K562 (cell line): ENCODE data around the gene GPD2. TPM values are rescaled to one million over a fixed set of nuclear protein-coding genes. Genes with fewer than 3 reads are reported as not detected.

ENCODE experiments used
- ATAC-seq: fragments of 200-7000 bp; cut with Tn5 transposase; 3 replicates; pipeline ENCODE4 v1.9.1; 2020; ENCODE audit warnings: moderate library complexity
- BruUV-seq: library from RNA; stranded (reverse); fragments of 400-500 nt; replicated peaks from 2 replicates; lab custom pipeline; 2021; lab: Mats Ljungman, UMichigan
- CTCF ChIA-PET: fragments of 300-600 bp; formaldehyde crosslinking; extraction: SDS; loops from one replicate; lab custom pipeline; 2021; ENCODE audit warnings: low intra/inter-chr PET ratio; lab: Yijun Ruan, JAX
- POLR2A ChIA-PET: fragments of 300-600, 350-650 bp; sonication (Branson Sonifier 250); formaldehyde crosslinking; extraction: SDS; loops from one replicate; lab custom pipeline; 2021; ENCODE audit warnings: antibody characterized with exemption, inconsistent platforms; lab: Yijun Ruan, JAX
- DNase-seq, 4 experiments: peaks; one replicate each; pipeline versions ENCODE4 v3.0.0 to v3.0.0-alpha.2; 2011 to 2018; ENCODE audit warnings: low spot score in 3 of 4, mixed read lengths in 3 of 4; ENCODE audit errors: extremely low read depth in 1 of 4
- FAIRE-seq: peaks from 2 replicates; lab custom pipeline; 2011; peaks lifted over from hg19 to GRCh38; lab: Jason Lieb, UNC
- H2AFZ ChIP-seq: 2 replicates; pipeline ENCODE4 v1.6.0; 2011; ENCODE audit warnings: low read depth, low read length, control low read depth, inconsistent platforms
- H3K27ac ChIP-seq: fragments of 200-600 bp; 3 replicates; pipeline ENCODE4 v1.8.0; 2011; ENCODE audit warnings: low read depth, mild to moderate bottlenecking, control low read depth, inconsistent platforms, low read length, moderate library complexity, mixed read lengths; ENCODE audit errors: extremely low read depth
- H3K27me3 ChIP-seq, 2 experiments: fragments of 300-600 bp in 1 of 2; 2 replicates in 1 of 2; 3 replicates in 1 of 2; pipeline versions ENCODE4 v1.6.0 to v1.8.0; 2011; ENCODE audit warnings: inconsistent platforms in 2 of 2, low read length in 2 of 2, mild to moderate bottlenecking in 1 of 2, mixed read lengths in 1 of 2, moderate library complexity in 1 of 2; ENCODE audit not compliant: control insufficient read depth in 2 of 2, insufficient read depth in 2 of 2
- H3K36me3 ChIP-seq: fragments of 300-600 bp; 3 replicates; pipeline ENCODE4 v1.8.0; 2011; ENCODE audit warnings: mild to moderate bottlenecking, low read length, inconsistent platforms; ENCODE audit not compliant: control insufficient read depth, insufficient read depth
- H3K4me1 ChIP-seq, 2 experiments: fragments of 200-600 bp in 1 of 2; replicated peaks in 1 of 2; 2 replicates in 1 of 2; 3 replicates in 1 of 2; pipeline versions ENCODE4 v1.5.1 to v1.8.0; 2011; ENCODE audit warnings: inconsistent platforms in 2 of 2, low read length in 2 of 2, mild to moderate bottlenecking in 1 of 2, mixed read lengths in 1 of 2, moderate library complexity in 1 of 2; ENCODE audit not compliant: control insufficient read depth in 2 of 2, insufficient read depth in 2 of 2
- H3K4me2 ChIP-seq: 2 replicates; pipeline ENCODE4 v1.6.1; 2011; ENCODE audit warnings: low read length, control low read depth, inconsistent platforms, mixed read lengths; ENCODE audit not compliant: insufficient read depth
- H3K4me3 ChIP-seq: fragments of 200-600 bp; sonication (generic), shearing (Covaris generic); 2 replicates; pipeline ENCODE4 v1.5.1; 2016; ENCODE audit warnings: control low read depth, inconsistent platforms
- H3K79me2 ChIP-seq: fragments of 200-600 bp; 3 replicates; pipeline ENCODE4 v1.8.0; 2011; ENCODE audit warnings: low read length, inconsistent platforms; ENCODE audit not compliant: control insufficient read depth, insufficient read depth
- H3K9ac ChIP-seq, 2 experiments: 2 replicates each; pipeline versions ENCODE4 v1.6.0 to v1.6.1; 2011; ENCODE audit warnings: low read depth in 2 of 2, low read length in 2 of 2, control low read depth in 1 of 2, inconsistent platforms in 1 of 2, mild to moderate bottlenecking in 1 of 2, mixed read lengths in 1 of 2; ENCODE audit not compliant: insufficient read depth in 1 of 2
- H3K9me1 ChIP-seq: one replicate; pipeline ENCODE4 v1.6.0; 2011; ENCODE audit warnings: inconsistent platforms, mild to moderate bottlenecking, low read length, moderate library complexity; ENCODE audit not compliant: control insufficient read depth, insufficient read depth
- H3K9me3 ChIP-seq: replicated peaks from 2 replicates; pipeline ENCODE4 v1.5.1; 2011; ENCODE audit warnings: low read depth, low read length, inconsistent platforms; ENCODE audit not compliant: control insufficient read depth, insufficient read depth
- H4K20me1 ChIP-seq: replicated peaks from 2 replicates; pipeline ENCODE4 v1.6.1; 2011; ENCODE audit warnings: low read length, inconsistent platforms, mixed read lengths; ENCODE audit not compliant: control insufficient read depth, insufficient read depth
- MAFG ChIP-seq: fragments of 450-650 bp; conservative IDR thresholded peaks from 2 replicates; pipeline ENCODE4 v1.6.1; 2016; ENCODE audit warnings: missing genetic modification characterization, missing compliant biosample characterization
- SMARCC2 ChIP-seq: fragments of 450-650 bp; IDR thresholded peaks from 2 replicates; pipeline ENCODE4 v1.6.1; 2017; ENCODE audit warnings: antibody characterized with exemption, moderate library complexity, mild to moderate bottlenecking, low read depth
- ZKSCAN1 ChIP-seq: fragments of 150-350 bp; IDR thresholded peaks from 2 replicates; pipeline ENCODE4 v1.6.1; 2016; ENCODE audit warnings: low read depth, low read length
- ZNF175 ChIP-seq: fragments of 200-800 bp; sonication (Bioruptor generic); IDR thresholded peaks from 2 replicates; pipeline ENCODE4 v1.6.1; 2016; ENCODE audit warnings: low read depth, mild to moderate bottlenecking, missing genetic modification characterization, missing compliant biosample characterization
- ZNF316 ChIP-seq: fragments of 450-650 bp; IDR thresholded peaks from 2 replicates; pipeline ENCODE4 v1.6.1; 2016
- WGBS: fragments of 100-300 bp; shearing (Covaris generic); methylation state at CpG from one replicate; pipeline ENCODE4 v1.1.6; 2016; ENCODE audit warnings: low coverage, mixed read lengths; ENCODE audit not compliant: insufficient coverage; ENCODE audit errors: missing lambda C conversion rate; 5-methylcytosine and 5-hydroxymethylcytosine counted together
- in situ Hi-C: fragments of 300-500 bp; cut with MboI; formaldehyde crosslinking; loops from 4 replicates; pipeline ENCODE4 v1.15.0; 2018; ENCODE audit warnings: inconsistent platforms, mixed read lengths
- intact Hi-C: fragments of 100-400 bp; cut with micrococcal nuclease; formaldehyde crosslinking; loops from 2 replicates; pipeline ENCODE4 v1.14.2; 2022
- polyA plus RNA-seq, 8 experiments: library from polyadenylated mRNA; depleted of rRNA in 4 of 8; stranded (reverse) in 5 of 8; unstranded in 3 of 8; fragments of >200 nt; fragmentation: Nextera tagmentation in 2 of 8; fragmentation: Illumina TruSeq in 1 of 8; extraction: Ambion mirVana in 2 of 8; extraction: Trizol in 1 of 8; gene quantifications; 2 replicates each; pipeline versions ENCODE4 v1.2.1 to v1.2.3, GENCODE V29; 2011 to 2014; ENCODE audit warnings: inconsistent platforms in 1 of 8, missing spikeins in 1 of 8
- total RNA-seq, 7 experiments: library from RNA; depleted of rRNA in 6 of 7; stranded (reverse); fragments of >200 nt in 6 of 7; fragmentation: Illumina TruSeq in 2 of 7; extraction: Trizol in 2 of 7; gene quantifications; 2 replicates each; pipeline versions ENCODE4 v1.2.1 to v1.2.3, GENCODE V29; 2011 to 2021; ENCODE audit warnings: low replicate concordance in 1 of 7
- TF ChIP-seq, protein P1 (sequence below), 2 experiments: fragments of 450-650 bp in 1 of 2; sonication (generic) in 1 of 2; formaldehyde crosslinking in 1 of 2; IDR thresholded peaks in 1 of 2; conservative IDR thresholded peaks in 1 of 2; 2 replicates each; pipeline versions ENCODE4 v1.6.1 to v1.8.1; 2016 to 2023; ENCODE audit warnings: mild to moderate bottlenecking in 2 of 2, moderate library complexity in 2 of 2, inconsistent platforms in 1 of 2, missing genetic modification reagents in 1 of 2

GPD2 gene
- total and polyA plus RNA-seq, 9 of the 15 experiments (the other 6 are each of a cell fraction or from before 2014, with no cell fraction given) = 5.2 to 39.2 (median 19.0) TPM

DNA sequence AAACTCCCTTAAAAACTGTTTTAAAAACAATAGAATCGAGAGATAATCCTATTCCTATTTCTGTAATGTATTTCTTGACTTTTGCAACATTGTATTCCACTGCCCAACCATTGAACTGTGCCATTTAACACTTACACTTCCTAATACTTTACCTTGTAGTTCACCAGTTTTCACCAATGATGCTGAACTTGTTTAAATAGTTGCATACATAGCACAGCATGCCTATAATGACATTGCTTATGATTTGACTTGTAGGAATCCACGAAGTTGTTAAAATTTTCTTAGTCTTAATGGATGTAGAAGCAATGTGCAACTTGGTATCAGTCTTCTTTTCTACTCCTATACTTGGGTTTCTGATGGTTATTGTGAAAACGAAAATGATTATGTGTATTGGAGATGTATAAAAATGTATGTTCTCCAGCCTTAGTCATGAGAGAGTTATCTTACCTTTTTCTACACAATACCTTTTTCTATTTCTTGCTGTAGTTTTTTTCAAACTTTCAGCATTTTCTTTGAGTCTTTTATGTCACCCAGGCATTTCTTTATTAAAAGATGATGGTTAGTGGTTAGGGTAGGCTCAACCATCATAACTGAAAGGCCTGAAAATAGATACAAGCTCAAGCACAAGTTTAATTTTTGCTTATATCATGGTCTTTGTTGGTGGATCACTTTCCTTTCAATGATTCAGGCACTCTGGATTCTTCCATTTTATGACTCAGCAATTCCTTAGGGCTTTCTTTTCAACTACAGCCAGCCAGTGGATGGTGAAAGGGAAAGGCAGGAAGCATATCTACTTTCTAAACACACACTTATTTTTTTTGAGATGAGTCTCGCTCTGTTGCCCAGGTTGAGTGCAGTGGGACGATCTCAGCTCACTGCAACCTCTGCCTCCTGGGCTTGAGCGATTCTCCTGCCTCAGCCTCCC is 9.4 kb downstream of the GPD2 start (continued):
- TF ChIP-seq, protein P1, sequence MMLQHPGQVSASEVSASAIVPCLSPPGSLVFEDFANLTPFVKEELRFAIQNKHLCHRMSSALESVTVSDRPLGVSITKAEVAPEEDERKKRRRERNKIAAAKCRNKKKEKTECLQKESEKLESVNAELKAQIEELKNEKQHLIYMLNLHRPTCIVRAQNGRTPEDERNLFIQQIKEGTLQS (IDR thresholded peaks at IDR 0.05) = peak; percentile 35; the same call in 1 of the 2 replicates
- TF ChIP-seq, protein P1 (CRISPR knock-in tag; conservative IDR thresholded peaks at IDR 0.05) = no peak
- no peak for TF ChIP-seq ZNF175
- TF ChIP-seq SMARCC2 = no peak

DNA sequence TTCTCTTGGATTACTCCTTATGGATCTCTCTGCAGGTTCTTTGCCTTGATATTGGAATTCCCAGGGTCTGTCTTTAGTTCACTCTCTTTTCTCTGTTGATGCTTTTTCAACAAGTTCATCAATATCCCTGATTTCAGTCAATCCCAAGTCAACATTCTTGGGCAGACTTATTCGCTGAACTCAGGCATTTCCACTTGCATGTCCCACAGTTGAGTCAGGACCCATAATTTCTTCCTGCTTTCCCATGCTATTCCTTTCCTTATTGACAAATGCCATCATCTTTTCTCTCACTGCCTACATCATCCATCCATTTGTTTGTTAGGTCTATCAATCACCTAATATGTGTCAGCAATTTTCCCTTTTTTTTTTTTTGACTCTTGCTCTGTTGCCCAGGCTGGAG is 11.6 kb downstream of the GPD2 start:
- no peak overlapping the region for H2AFZ ChIP-seq
- no peaks in the 10 kb centered on the region for H3K36me3 ChIP-seq
- H3K79me2 ChIP-seq = no peaks in the 10 kb centered on the region; the same call in 2 of the 3 replicates
- POLR2A ChIA-PET = no interaction called here
- no peaks in the 10 kb centered on the region for H3K9me3 ChIP-seq
- TF ChIP-seq MAFG = 0 out of 2 replicates have a peak, but pooled peaks have one; percentile 6
- peak; percentile 62 for TF ChIP-seq ZNF316
- no peak for TF ChIP-seq ZKSCAN1
- H3K4me3 ChIP-seq = no peak overlapping the region
- no peak overlapping the region for H3K9ac ChIP-seq
- intact Hi-C loops (no loop called here), in situ Hi-C loops (no loop called here)
- H3K4me2 ChIP-seq = no peak overlapping the region
- H3K27ac ChIP-seq = no peak overlapping the region
- DNase-seq (no peak), ATAC-seq (no peak), FAIRE-seq (no peak)
- 31% methylated on average over 1 of the region's 1 CpG for WGBS
- no peaks in the 10 kb centered on the region for H3K27me3 ChIP-seq
- CTCF ChIA-PET = no interaction called here
- H4K20me1 ChIP-seq = no peaks in the 10 kb centered on the region
- H3K9me1 ChIP-seq = no peaks in the 10 kb centered on the region
- BruUV-seq = no TSS peak
- H3K4me1 ChIP-seq = peaks cover 0 to 7% of the 10 kb centered on the region in 2 experiments; a peak in 3 of 5 replicates
